IPS-15b (cell line): ENCODE measurements around the gene ANP32E.

Experiments
- H3K27me3 ChIP-seq: one replicate; pipeline ENCODE4 v1.6.1; 2013; ENCODE audit warnings: low read length; ENCODE audit not compliant: control insufficient read depth, insufficient read depth
- H3K36me3 ChIP-seq: one replicate; pipeline ENCODE4 v1.6.1; 2013; ENCODE audit warnings: low read length; ENCODE audit not compliant: control insufficient read depth, insufficient read depth
- H3K4me1 ChIP-seq: one replicate; pipeline ENCODE4 v1.6.1; 2013; ENCODE audit warnings: mild to moderate bottlenecking, low read length; ENCODE audit not compliant: control insufficient read depth, insufficient read depth
- H3K4me3 ChIP-seq: one replicate; pipeline ENCODE4 v1.5.1; 2013; ENCODE audit warnings: low read depth, low read length
- H3K9ac ChIP-seq: one replicate; pipeline ENCODE4 v1.6.1; 2013; ENCODE audit warnings: low read depth, mild to moderate bottlenecking, low read length
- H3K9me3 ChIP-seq: one replicate; pipeline ENCODE4 v1.6.1; 2013; ENCODE audit warnings: mild to moderate bottlenecking, low read length; ENCODE audit not compliant: control insufficient read depth, insufficient read depth

Gene ANP32E

GRCh38 chr1:150235852-150236613 lies at the start of gene ANP32E:
TSS of gene ANP32E (minus strand) at chr1:150236112. CDS start at chr1:150235786, 326 bp downstream.
- H3K9me3 ChIP-seq = no peaks in the 10 kb centered on the region
- no peaks in the 10 kb centered on the region for H3K4me1 ChIP-seq
- H3K4me3 ChIP-seq = peak within 1 kb of the TSS; percentile 98
- peak within 1 kb of the TSS; percentile 96 for H3K9ac ChIP-seq
- peaks cover 5% of the 10 kb centered on the region for H3K36me3 ChIP-seq
- no peaks in the 10 kb centered on the region for H3K27me3 ChIP-seq

GRCh38 chr1:150283260-150283659 lies 47.3 kb upstream of the ANP32E start:
- H3K4me3 ChIP-seq = peak overlapping the region; percentile 81
- H3K27me3 ChIP-seq = peaks cover 9% of the 10 kb centered on the region
- H3K4me1 ChIP-seq = no peaks in the 10 kb centered on the region
- H3K9me3 ChIP-seq = no peaks in the 10 kb centered on the region
- H3K9ac ChIP-seq = peak overlapping the region; percentile 16
- peaks cover 10% of the 10 kb centered on the region for H3K36me3 ChIP-seq

GRCh38 chr1:150282558-150282958 lies 46.6 kb upstream of the ANP32E start:
- Histone ChIP-seq H3K9me3 (no peaks in the 10 kb centered on the region), H3K4me1 (no peaks in the 10 kb centered on the region), H3K36me3 (peaks cover 10% of the 10 kb centered on the region), H3K4me3 (peak overlapping the region; percentile 81), H3K9ac (peak overlapping the region; percentile 16), H3K27me3 (peaks cover 9% of the 10 kb centered on the region)

- peak within 1 kb of the TSS; percentile 90 for H3K4me3 ChIP-seq
- H3K4me1 ChIP-seq = no peaks in the 10 kb centered on the region
- peak within 1 kb of the TSS; percentile 87 for H3K9ac ChIP-seq
Observed at GRCh38 chr1:150281758-150282557, 46.0 kb upstream of the ANP32E start, which contains the start of gene CIART. TSS of gene CIART (plus strand) at chr1:150282554. CDS start at chr1:150283268, 714 bp downstream.

GRCh38 chr1:150281221-150281757 lies 45.4 kb upstream of the ANP32E start:
- peaks cover 5% of the 10 kb centered on the region for H3K36me3 ChIP-seq
- peak overlapping the region; percentile 90 for H3K4me3 ChIP-seq
- H3K27me3 ChIP-seq = peaks cover 9% of the 10 kb centered on the region
- no peaks in the 10 kb centered on the region for H3K4me1 ChIP-seq
- H3K9me3 ChIP-seq = no peaks in the 10 kb centered on the region
- H3K9ac ChIP-seq = peak overlapping the region; percentile 87

More at GRCh38 chr1:150281758-150282557, 46.0 kb upstream of the ANP32E start, which contains the start of gene CIART:
- Histone ChIP-seq H3K27me3 (peaks cover 9% of the 10 kb centered on the region), H3K36me3 (peaks cover 10% of the 10 kb centered on the region), H3K9me3 (no peaks in the 10 kb centered on the region)

- Histone ChIP-seq H3K4me3 (no peak overlapping the region), H3K9ac (no peak overlapping the region), H3K36me3 (peaks cover 5% of the 10 kb centered on the region), H3K4me1 (no peaks in the 10 kb centered on the region), H3K27me3 (peaks cover 9% of the 10 kb centered on the region), H3K9me3 (no peaks in the 10 kb centered on the region)
Observed at GRCh38 chr1:150280138-150280707, 44.3 kb upstream of the ANP32E start.

GRCh38 chr1:150273311-150273710 lies 37.4 kb upstream of the ANP32E start:
- Histone ChIP-seq H3K36me3 (no peaks in the 10 kb centered on the region), H3K9me3 (no peaks in the 10 kb centered on the region), H3K4me3 (peak overlapping the region; percentile 50), H3K9ac (no peak overlapping the region), H3K4me1 (peaks cover 9% of the 10 kb centered on the region), H3K27me3 (no peaks in the 10 kb centered on the region)

- H3K4me3 ChIP-seq = no peak overlapping the region
- peaks cover 11% of the 10 kb centered on the region for H3K4me1 ChIP-seq
- H3K36me3 ChIP-seq = peaks cover 6% of the 10 kb centered on the region
- no peak overlapping the region for H3K9ac ChIP-seq
- H3K9me3 ChIP-seq = no peaks in the 10 kb centered on the region
- H3K27me3 ChIP-seq = no peaks in the 10 kb centered on the region
Observed at GRCh38 chr1:150271291-150271959, 35.5 kb upstream of the ANP32E start.

- Histone ChIP-seq H3K4me3 (peak overlapping the region; percentile 90), H3K36me3 (peaks cover 19% of the 10 kb centered on the region), H3K9ac (peak overlapping the region; percentile 57), H3K9me3 (no peaks in the 10 kb centered on the region), H3K27me3 (no peaks in the 10 kb centered on the region), H3K4me1 (peaks cover 11% of the 10 kb centered on the region)
Observed at GRCh38 chr1:150269451-150269850, 33.5 kb upstream of the ANP32E start.

GRCh38 chr1:150268705-150269403 lies 32.9 kb upstream of the ANP32E start, which contains the start of gene APH1A:
TSS of gene APH1A (minus strand) at chr1:150269016. CDS start at chr1:150268810, 206 bp downstream.
- Histone ChIP-seq H3K9me3 (no peaks in the 10 kb centered on the region), H3K36me3 (peaks cover 21% of the 10 kb centered on the region), H3K4me3 (peak within 1 kb of the TSS; percentile 90), H3K27me3 (no peaks in the 10 kb centered on the region), H3K9ac (peak within 1 kb of the TSS; percentile 93), H3K4me1 (peaks cover 11% of the 10 kb centered on the region)
